Endothelial cell of umbilical vein (primary cell): Measurements from ENCODE around the gene D2HGDH.

Experiments
- EZH2 ChIP-seq: IDR thresholded peaks from 2 replicates; pipeline ENCODE4 v1.6.1; 2012; ENCODE audit warnings: borderline replicate concordance, low read depth, mild to moderate bottlenecking, moderate library complexity, low read length, inconsistent platforms; ENCODE audit not compliant: severe bottlenecking
- FOS ChIP-seq: IDR thresholded peaks from 2 replicates; pipeline ENCODE4 v1.6.1; 2011; ENCODE audit warnings: mild to moderate bottlenecking, low read length, moderate library complexity, borderline replicate concordance; ENCODE audit not compliant: insufficient read depth
- GATA2 ChIP-seq: IDR thresholded peaks from 2 replicates; pipeline ENCODE4 v1.7.0; 2011; ENCODE audit warnings: low read depth, mild to moderate bottlenecking, moderate library complexity, mixed read lengths, low read length; ENCODE audit not compliant: insufficient read length, insufficient read depth
- JUN ChIP-seq: IDR thresholded peaks from 2 replicates; pipeline ENCODE4 v1.6.1; 2011; ENCODE audit warnings: borderline replicate concordance, low read depth; ENCODE audit not compliant: insufficient read length, insufficient read depth
- MYC ChIP-seq: IDR thresholded peaks from one replicate; pipeline ENCODE4 v1.6.1; 2011; ENCODE audit warnings: mild to moderate bottlenecking, low read depth, low read length
- POLR2A ChIP-seq: IDR thresholded peaks from 2 replicates; pipeline ENCODE4 v1.6.1; 2012; ENCODE audit warnings: low read depth, mild to moderate bottlenecking, control low read depth, low read length
- POLR2AphosphoS5 ChIP-seq: IDR thresholded peaks from 2 replicates; pipeline ENCODE4 v1.6.1; 2012; ENCODE audit warnings: low read depth, mild to moderate bottlenecking, control low read depth, low read length, moderate library complexity; ENCODE audit not compliant: insufficient read depth
- TF ChIP-seq, protein P1 (sequence below), 2 donors: IDR thresholded peaks; 1 replicate in 1 of 2; 2 replicates in 1 of 2; pipeline ENCODE4 v1.5.1; 2011; ENCODE audit warnings: low read length in 2 of 2, mild to moderate bottlenecking in 2 of 2, moderate library complexity in 2 of 2, control low read depth in 1 of 2, inconsistent platforms in 1 of 2, low read depth in 1 of 2; ENCODE audit not compliant: insufficient read depth in 1 of 2; ENCODE audit errors: extremely low read depth in 1 of 2
- TF ChIP-seq, protein P2 (sequence below): IDR thresholded peaks from 2 replicates; pipeline ENCODE4 v1.6.1; 2011; ENCODE audit not compliant: insufficient read depth, insufficient read length

- no peak for TF ChIP-seq POLR2AphosphoS5
- TF ChIP-seq MYC: no peak
- TF ChIP-seq, protein P1, sequence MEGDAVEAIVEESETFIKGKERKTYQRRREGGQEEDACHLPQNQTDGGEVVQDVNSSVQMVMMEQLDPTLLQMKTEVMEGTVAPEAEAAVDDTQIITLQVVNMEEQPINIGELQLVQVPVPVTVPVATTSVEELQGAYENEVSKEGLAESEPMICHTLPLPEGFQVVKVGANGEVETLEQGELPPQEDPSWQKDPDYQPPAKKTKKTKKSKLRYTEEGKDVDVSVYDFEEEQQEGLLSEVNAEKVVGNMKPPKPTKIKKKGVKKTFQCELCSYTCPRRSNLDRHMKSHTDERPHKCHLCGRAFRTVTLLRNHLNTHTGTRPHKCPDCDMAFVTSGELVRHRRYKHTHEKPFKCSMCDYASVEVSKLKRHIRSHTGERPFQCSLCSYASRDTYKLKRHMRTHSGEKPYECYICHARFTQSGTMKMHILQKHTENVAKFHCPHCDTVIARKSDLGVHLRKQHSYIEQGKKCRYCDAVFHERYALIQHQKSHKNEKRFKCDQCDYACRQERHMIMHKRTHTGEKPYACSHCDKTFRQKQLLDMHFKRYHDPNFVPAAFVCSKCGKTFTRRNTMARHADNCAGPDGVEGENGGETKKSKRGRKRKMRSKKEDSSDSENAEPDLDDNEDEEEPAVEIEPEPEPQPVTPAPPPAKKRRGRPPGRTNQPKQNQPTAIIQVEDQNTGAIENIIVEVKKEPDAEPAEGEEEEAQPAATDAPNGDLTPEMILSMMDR (IDR thresholded peaks at IDR 0.05; ENCODE audit: extremely low read depth in 1 of 2, insufficient read depth in 1 of 2, low read depth in 1 of 2, low read length in 2 of 2): no peak
- no peak for TF ChIP-seq EZH2
- no peak for TF ChIP-seq POLR2A
- no peak for TF ChIP-seq GATA2
- TF ChIP-seq, protein P2, sequence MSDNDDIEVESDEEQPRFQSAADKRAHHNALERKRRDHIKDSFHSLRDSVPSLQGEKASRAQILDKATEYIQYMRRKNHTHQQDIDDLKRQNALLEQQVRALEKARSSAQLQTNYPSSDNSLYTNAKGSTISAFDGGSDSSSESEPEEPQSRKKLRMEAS: no peak
- TF ChIP-seq JUN: no peak
- TF ChIP-seq FOS: no peak
These were observed 64.4 kb downstream of the D2HGDH start for GRCh38 chr2:241798631-241799521.
